Measurements from ENCODE around the gene KBTBD13.

KBTBD13 gene

GRCh38 chr15:65033659-65034269 lies 42.8 kb upstream of the KBTBD13 start:
- H3K9me3 ChIP-seq (ENCODE audit: control insufficient read depth, low read length): no peaks in the 10 kb centered on the region
- no peaks in the 10 kb centered on the region for H3K36me3 ChIP-seq (ENCODE audit: control insufficient read depth in 1 of 2, insufficient read depth in 2 of 2, low read depth in 1 of 2, low read length in 2 of 2)
- no peak overlapping the region for H2BK120ac ChIP-seq (ENCODE audit: low read depth, low read length)
- H4K8ac ChIP-seq (ENCODE audit: low read length): no peak overlapping the region
- peaks cover 0 to 5% of the 10 kb centered on the region in 2 experiments for H3K27me3 ChIP-seq (ENCODE audit: control insufficient read depth in 1 of 2, insufficient read depth in 1 of 2, low read length in 2 of 2)
- no peak overlapping the region for H3K27ac ChIP-seq (ENCODE audit: low read length, poor library complexity, severe bottlenecking)
- H2BK12ac ChIP-seq (ENCODE audit: low read length in 2 of 2): no peak overlapping the region
- H3K4me3 ChIP-seq (ENCODE audit: insufficient read depth in 1 of 2, low read depth in 1 of 2, low read length in 2 of 2): no peak overlapping the region
- no peak overlapping the region for H3K4ac ChIP-seq (ENCODE audit: low read depth in 1 of 2, low read length in 2 of 2)
- DNase-seq: peak; percentile 71
- WGBS: 35% methylated on average over 3 of the region's 4 CpGs
- no peak overlapping the region for H3K14ac ChIP-seq (ENCODE audit: low read length in 2 of 2)
- peaks cover 5% of the 10 kb centered on the region for H3K79me1 ChIP-seq (replicated peaks; ENCODE audit: low read length, poor library complexity, severe bottlenecking)
- no peak overlapping the region for H4K91ac ChIP-seq (ENCODE audit: low read length)
- H2AK5ac ChIP-seq (ENCODE audit: low read length, severe bottlenecking): no peak overlapping the region
- H3K4me1 ChIP-seq (ENCODE audit: control insufficient read depth, insufficient read depth, low read depth, low read length): peaks cover 4% of the 10 kb centered on the region
- peak overlapping the region; percentile 17 for H3K9ac ChIP-seq (ENCODE audit: low read length)
- no peak overlapping the region for H2AFZ ChIP-seq (ENCODE audit: low read depth, low read length)
- no peak overlapping the region for H3K4me2 ChIP-seq (ENCODE audit: low read length, poor library complexity, severe bottlenecking)
- no peak overlapping the region for H2BK15ac ChIP-seq (ENCODE audit: low read depth, poor library complexity, severe bottlenecking)
- no peak overlapping the region for H3K23ac ChIP-seq (ENCODE audit: low read length in 2 of 2)
- H3K18ac ChIP-seq (ENCODE audit: low read depth in 1 of 2, low read length in 2 of 2): no peak overlapping the region
- no peak overlapping the region for H2BK5ac ChIP-seq (ENCODE audit: low read depth, low read length, poor library complexity, severe bottlenecking)

DNA sequence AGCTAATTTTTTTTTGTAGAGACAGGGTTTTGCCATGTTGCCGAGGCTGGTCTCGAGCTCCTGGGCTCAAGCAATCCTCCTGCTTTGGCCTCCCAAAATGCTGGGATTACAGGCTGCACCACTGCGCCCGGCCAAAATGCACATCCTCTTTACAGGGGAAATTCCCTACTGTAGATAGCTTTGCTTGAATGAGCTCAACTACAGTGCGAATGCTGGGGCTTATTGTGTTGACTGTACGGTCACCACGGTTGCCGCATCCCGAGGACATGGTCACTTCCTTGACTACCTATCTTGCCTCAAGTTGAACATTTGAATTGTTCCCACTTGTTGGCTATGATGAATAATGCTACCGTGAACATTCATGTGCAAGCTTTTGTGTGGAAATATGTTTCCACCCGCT lies 41.8 kb upstream of the KBTBD13 start:
- Histone ChIP-seq H3K9ac (ENCODE audit: low read length) (no peak overlapping the region), H3K18ac (ENCODE audit: low read depth in 1 of 2, low read length in 2 of 2) (no peak overlapping the region), H4K8ac (ENCODE audit: low read length) (no peak overlapping the region), H3K4me2 (ENCODE audit: low read length, poor library complexity, severe bottlenecking) (no peak overlapping the region), H2AK5ac (ENCODE audit: low read length, severe bottlenecking) (no peak overlapping the region), H2BK120ac (ENCODE audit: low read depth, low read length) (no peak overlapping the region), H3K79me1 (replicated peaks; ENCODE audit: low read length, poor library complexity, severe bottlenecking) (no peaks in the 10 kb centered on the region), H4K91ac (ENCODE audit: low read length) (no peak overlapping the region), H2BK15ac (ENCODE audit: low read depth, poor library complexity, severe bottlenecking) (no peak overlapping the region), H2BK12ac (ENCODE audit: low read length in 2 of 2) (no peak overlapping the region), H3K4me3 (ENCODE audit: insufficient read depth in 1 of 2, low read depth in 1 of 2, low read length in 2 of 2) (no peak overlapping the region), H3K4me1 (ENCODE audit: control insufficient read depth, insufficient read depth, low read depth, low read length) (peaks cover 3% of the 10 kb centered on the region), H3K36me3 (ENCODE audit: control insufficient read depth in 1 of 2, insufficient read depth in 2 of 2, low read depth in 1 of 2, low read length in 2 of 2) (no peaks in the 10 kb centered on the region), H3K27me3 (ENCODE audit: control insufficient read depth in 1 of 2, insufficient read depth in 1 of 2, low read length in 2 of 2) (peaks cover 0 to 5% of the 10 kb centered on the region in 2 experiments), H3K4ac (ENCODE audit: low read depth in 1 of 2, low read length in 2 of 2) (no peak overlapping the region), H3K27ac (ENCODE audit: low read length, poor library complexity, severe bottlenecking) (no peak overlapping the region), H3K9me3 (ENCODE audit: control insufficient read depth, low read length) (no peaks in the 10 kb centered on the region), H2BK5ac (ENCODE audit: low read depth, low read length, poor library complexity, severe bottlenecking) (no peak overlapping the region), H3K14ac (ENCODE audit: low read length in 2 of 2) (no peak overlapping the region), H3K23ac (ENCODE audit: low read length in 2 of 2) (no peak overlapping the region), H2AFZ (ENCODE audit: low read depth, low read length) (no peak overlapping the region)
- DNase-seq: no peak
- 92% methylated on average over 11 of the region's 11 CpGs for WGBS

GRCh38 chr15:65037309-65037708 lies 39.2 kb upstream of the KBTBD13 start:
- no peak overlapping the region for H4K8ac ChIP-seq (ENCODE audit: low read length)
- no peak overlapping the region for H3K4ac ChIP-seq (ENCODE audit: low read depth in 1 of 2, low read length in 2 of 2)
- no peak overlapping the region for H2BK5ac ChIP-seq (ENCODE audit: low read depth, low read length, poor library complexity, severe bottlenecking)
- no peak overlapping the region for H2BK15ac ChIP-seq (ENCODE audit: low read depth, poor library complexity, severe bottlenecking)
- H3K4me3 ChIP-seq (ENCODE audit: insufficient read depth in 1 of 2, low read depth in 1 of 2, low read length in 2 of 2): no peak overlapping the region
- H3K36me3 ChIP-seq (ENCODE audit: control insufficient read depth in 1 of 2, insufficient read depth in 2 of 2, low read depth in 1 of 2, low read length in 2 of 2): no peaks in the 10 kb centered on the region
- H3K4me1 ChIP-seq (ENCODE audit: control insufficient read depth, insufficient read depth, low read depth, low read length): peaks cover 2% of the 10 kb centered on the region
- peaks cover 0 to 3% of the 10 kb centered on the region in 2 experiments for H3K27me3 ChIP-seq (ENCODE audit: control insufficient read depth in 1 of 2, insufficient read depth in 1 of 2, low read length in 2 of 2)
- WGBS: 86% methylated on average over 1 of the region's 1 CpG
- no peaks in the 10 kb centered on the region for H3K9me3 ChIP-seq (ENCODE audit: control insufficient read depth, low read length)
- H3K27ac ChIP-seq (ENCODE audit: low read length, poor library complexity, severe bottlenecking): no peak overlapping the region
- H2AK5ac ChIP-seq (ENCODE audit: low read length, severe bottlenecking): no peak overlapping the region
- H3K9ac ChIP-seq (ENCODE audit: low read length): no peak overlapping the region
- H2BK12ac ChIP-seq (ENCODE audit: low read length in 2 of 2): no peak overlapping the region
- H3K23ac ChIP-seq (ENCODE audit: low read length in 2 of 2): no peak overlapping the region
- no peak overlapping the region for H3K18ac ChIP-seq (ENCODE audit: low read depth in 1 of 2, low read length in 2 of 2)
- no peak overlapping the region for H2BK120ac ChIP-seq (ENCODE audit: low read depth, low read length)
- no peak for DNase-seq
- H2AFZ ChIP-seq (ENCODE audit: low read depth, low read length): no peak overlapping the region
- H3K14ac ChIP-seq (ENCODE audit: low read length in 2 of 2): no peak overlapping the region
- no peaks in the 10 kb centered on the region for H3K79me1 ChIP-seq (replicated peaks; ENCODE audit: low read length, poor library complexity, severe bottlenecking)
- no peak overlapping the region for H4K91ac ChIP-seq (ENCODE audit: low read length)
- H3K4me2 ChIP-seq (ENCODE audit: low read length, poor library complexity, severe bottlenecking): no peak overlapping the region

DNA sequence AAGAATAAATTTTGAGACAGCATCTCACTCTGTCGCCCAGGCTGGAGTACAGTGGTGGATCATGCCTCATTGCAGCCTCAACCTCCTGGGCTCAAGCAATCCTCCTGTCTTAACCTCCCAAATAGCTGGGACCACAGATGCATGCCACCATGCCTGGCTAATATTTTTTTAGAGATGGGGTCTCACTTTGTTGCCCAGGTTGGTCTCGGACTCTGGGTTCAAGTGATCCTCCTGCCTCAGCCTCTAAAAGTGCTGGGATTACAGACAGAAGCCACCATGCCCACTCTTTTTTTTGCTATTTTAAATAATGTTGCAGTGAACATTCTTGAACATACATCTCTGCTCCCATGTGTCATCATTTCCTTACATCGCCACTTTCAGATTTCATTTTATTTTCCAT lies 38.1 kb upstream of the KBTBD13 start:
- Histone ChIP-seq H3K27ac (ENCODE audit: low read length, poor library complexity, severe bottlenecking) (no peak overlapping the region), H3K4me1 (ENCODE audit: control insufficient read depth, insufficient read depth, low read depth, low read length) (no peaks in the 10 kb centered on the region), H2BK15ac (ENCODE audit: low read depth, poor library complexity, severe bottlenecking) (no peak overlapping the region), H3K36me3 (ENCODE audit: control insufficient read depth in 1 of 2, insufficient read depth in 2 of 2, low read depth in 1 of 2, low read length in 2 of 2) (no peaks in the 10 kb centered on the region), H4K8ac (ENCODE audit: low read length) (no peak overlapping the region), H3K4me2 (ENCODE audit: low read length, poor library complexity, severe bottlenecking) (no peak overlapping the region), H3K23ac (ENCODE audit: low read length in 2 of 2) (no peak overlapping the region), H2BK5ac (ENCODE audit: low read depth, low read length, poor library complexity, severe bottlenecking) (no peak overlapping the region), H3K27me3 (ENCODE audit: control insufficient read depth in 1 of 2, insufficient read depth in 1 of 2, low read length in 2 of 2) (no peaks in the 10 kb centered on the region), H3K79me1 (replicated peaks; ENCODE audit: low read length, poor library complexity, severe bottlenecking) (no peaks in the 10 kb centered on the region), H4K91ac (ENCODE audit: low read length) (no peak overlapping the region), H3K4me3 (ENCODE audit: insufficient read depth in 1 of 2, low read depth in 1 of 2, low read length in 2 of 2) (no peak overlapping the region), H3K14ac (ENCODE audit: low read length in 2 of 2) (no peak overlapping the region), H3K9ac (ENCODE audit: low read length) (no peak overlapping the region), H3K18ac (ENCODE audit: low read depth in 1 of 2, low read length in 2 of 2) (no peak overlapping the region), H2AFZ (ENCODE audit: low read depth, low read length) (no peak overlapping the region), H2BK120ac (ENCODE audit: low read depth, low read length) (no peak overlapping the region), H3K4ac (ENCODE audit: low read depth in 1 of 2, low read length in 2 of 2) (no peak overlapping the region), H2BK12ac (ENCODE audit: low read length in 2 of 2) (no peak overlapping the region), H3K9me3 (ENCODE audit: control insufficient read depth, low read length) (no peaks in the 10 kb centered on the region), H2AK5ac (ENCODE audit: low read length, severe bottlenecking) (no peak overlapping the region)
- 100% methylated on average over 3 of the region's 3 CpGs for WGBS
- DNase-seq: no peak
